Hematopoietic multipotent progenitor cell treated with erythropoietin and hydrocortisone succinate and interleukin-3 and kit ligand, for 8 days (in vitro differentiated cells): ENCODE measurements around the gene CCDC15.

Experiments used
- DNase-seq: peaks from one replicate; pipeline ENCODE4 v3.0.0-alpha.2; 2015

Gene CCDC15

GRCh38 chr11:124953753-124954589 is at the start of gene CCDC15:
TSS of gene CCDC15 (plus strand) at chr11:124954202. CDS start at chr11:124954733, 531 bp downstream.
- DNase-seq = peak; percentile 97

DNA sequence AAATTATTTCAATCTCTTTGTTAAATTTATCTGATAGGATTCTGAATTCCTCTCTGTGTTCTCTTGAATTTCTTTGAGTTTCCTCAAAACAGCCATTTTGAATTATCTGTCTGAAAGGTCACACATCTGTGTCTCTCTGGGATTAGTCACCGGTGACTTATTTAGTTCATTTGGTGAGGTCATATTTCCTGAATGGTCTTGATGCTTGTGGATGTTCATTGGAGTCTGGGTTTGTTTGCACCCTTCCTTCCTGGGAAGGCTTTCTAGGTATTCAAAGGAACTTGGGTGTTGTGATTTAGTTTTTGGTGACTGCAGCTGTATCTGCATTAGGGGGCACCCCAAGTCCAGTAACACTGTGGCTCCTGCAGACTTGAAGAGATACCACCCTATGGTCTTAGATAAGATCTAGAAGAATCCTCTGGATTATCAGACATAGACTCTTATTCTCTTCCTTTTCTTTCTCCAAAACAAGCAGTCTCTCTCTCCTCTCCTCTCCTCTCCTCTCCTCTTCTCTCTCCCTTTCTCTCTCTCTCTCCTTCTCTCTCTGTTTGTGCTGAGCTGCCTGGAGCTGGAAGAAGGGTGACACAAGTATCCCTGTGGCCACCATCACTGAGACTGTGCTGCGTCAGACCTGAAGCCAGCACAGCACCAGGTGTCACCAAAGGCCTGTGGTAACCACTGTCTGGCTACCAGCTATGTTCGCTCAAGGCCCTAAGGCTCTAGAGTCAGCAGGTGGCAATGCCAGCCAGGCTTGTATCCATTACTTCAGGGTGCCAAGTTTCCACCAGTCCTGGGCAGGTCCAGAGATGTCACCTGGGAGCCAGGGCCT is 38.2 kb upstream of the CCDC15 start:
- no peak for DNase-seq

GRCh38 chr11:124916370-124916710 is 37.7 kb upstream of the CCDC15 start:
- DNase-seq = no peak

- no peak for DNase-seq
These were observed 36.8 kb upstream of the CCDC15 start for GRCh38 chr11:124917115-124917637.

GRCh38 chr11:124918950-124919349 is 35.1 kb upstream of the CCDC15 start, which contains the start of gene HEPN1:
TSS of gene HEPN1 (plus strand) at chr11:124919250.
- no peak for DNase-seq

DNA sequence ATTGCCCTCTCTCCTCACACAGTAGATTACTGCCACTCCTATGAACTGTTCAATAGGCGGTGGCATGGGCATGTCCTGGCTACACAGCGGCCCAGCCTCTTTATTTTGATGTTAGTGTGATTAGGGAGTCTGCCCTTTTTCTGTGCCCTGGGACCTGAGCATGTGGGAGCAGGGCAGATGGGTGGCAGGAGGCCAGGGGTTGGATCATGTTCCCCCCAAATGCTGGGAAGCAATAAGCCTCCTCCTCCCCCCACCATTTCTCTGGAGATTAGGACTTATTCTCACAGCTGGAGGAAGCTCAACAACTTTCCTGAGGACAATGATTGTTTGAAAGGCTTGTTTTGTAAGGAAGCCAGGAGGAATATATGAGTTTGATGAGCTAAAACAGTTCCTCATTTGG is 34.1 kb upstream of the CCDC15 start:
- DNase-seq = no peak

GRCh38 chr11:124920356-124920755 is 33.6 kb upstream of the CCDC15 start:
- DNase-seq = no peak

GRCh38 chr11:124920870-124921609 is 33.0 kb upstream of the CCDC15 start:
- DNase-seq = peak; percentile 72

DNA sequence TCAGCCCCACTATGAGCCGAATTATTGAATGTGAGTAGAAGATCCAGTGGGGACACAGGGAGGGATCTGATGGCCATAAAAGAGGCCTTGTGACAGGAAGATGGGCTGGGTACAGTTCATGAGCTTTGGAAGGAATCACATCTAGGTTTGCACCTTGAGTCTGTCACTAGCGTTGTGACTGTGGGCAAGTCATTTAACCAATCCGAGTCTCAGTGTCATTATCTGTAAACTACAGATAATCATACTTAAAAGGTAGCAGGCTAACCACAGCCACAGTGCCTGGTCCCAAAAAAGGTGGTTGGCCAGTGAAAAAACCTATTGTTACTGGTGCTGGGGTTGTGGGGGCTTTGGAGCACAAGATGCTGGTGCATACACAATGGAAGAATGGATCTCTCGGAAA is 31.2 kb upstream of the CCDC15 start:
- no peak for DNase-seq

- no peak for DNase-seq
These were observed 30.7 kb upstream of the CCDC15 start for GRCh38 chr11:124923296-124923695.

DNA sequence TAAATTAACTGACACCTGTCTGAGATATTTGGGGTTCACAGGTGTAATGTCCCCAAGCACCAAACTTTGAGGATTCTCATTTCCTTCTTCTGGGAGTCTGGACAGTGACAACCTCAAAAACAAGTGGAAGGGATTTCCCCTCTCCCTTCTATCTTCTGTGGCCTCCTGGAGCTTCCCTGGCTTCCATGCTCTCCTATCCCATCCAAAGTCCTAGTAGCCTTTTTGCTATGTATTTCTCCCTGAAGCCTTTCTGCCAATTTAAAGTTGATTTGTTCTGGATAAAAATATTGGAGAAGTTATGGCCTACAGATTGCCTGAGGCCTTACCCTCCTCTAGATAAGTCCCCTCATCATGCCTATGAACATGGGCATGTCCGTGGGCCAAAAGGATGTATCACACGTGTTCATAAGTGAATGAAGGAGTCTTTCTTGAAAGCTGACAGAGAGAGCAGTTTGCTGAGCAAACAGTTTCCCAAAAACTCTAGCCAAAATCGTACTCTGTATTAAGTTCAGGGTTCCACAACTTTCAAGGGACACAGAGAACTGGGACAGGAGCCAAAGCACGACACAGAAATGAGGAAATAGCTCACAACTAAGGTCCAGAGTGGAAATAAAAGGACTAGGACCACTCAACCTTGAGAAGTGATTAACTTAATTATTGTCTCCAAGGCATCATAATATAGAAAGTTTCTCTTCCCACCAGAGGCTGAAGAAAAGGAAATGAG is 24.9 kb upstream of the CCDC15 start:
- no peak for DNase-seq

DNA sequence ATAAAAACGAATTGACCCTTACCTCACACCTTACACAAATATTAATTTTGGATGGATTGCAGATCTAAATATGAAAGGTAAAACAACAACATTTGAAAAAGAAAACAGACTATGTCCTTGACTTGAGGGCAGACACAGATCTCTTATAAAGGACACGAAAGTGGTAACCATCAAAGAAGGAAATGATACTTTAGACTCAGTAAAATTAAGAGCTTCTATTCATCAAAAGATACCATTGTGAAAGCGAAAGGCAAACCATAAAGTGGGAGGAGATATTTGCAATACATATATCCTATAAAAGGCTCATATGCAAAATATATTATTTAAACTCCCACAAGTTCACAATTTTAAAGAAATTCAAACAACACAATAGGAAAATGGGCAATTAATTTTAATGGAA is 23.2 kb upstream of the CCDC15 start:
- DNase-seq = no peak

DNA sequence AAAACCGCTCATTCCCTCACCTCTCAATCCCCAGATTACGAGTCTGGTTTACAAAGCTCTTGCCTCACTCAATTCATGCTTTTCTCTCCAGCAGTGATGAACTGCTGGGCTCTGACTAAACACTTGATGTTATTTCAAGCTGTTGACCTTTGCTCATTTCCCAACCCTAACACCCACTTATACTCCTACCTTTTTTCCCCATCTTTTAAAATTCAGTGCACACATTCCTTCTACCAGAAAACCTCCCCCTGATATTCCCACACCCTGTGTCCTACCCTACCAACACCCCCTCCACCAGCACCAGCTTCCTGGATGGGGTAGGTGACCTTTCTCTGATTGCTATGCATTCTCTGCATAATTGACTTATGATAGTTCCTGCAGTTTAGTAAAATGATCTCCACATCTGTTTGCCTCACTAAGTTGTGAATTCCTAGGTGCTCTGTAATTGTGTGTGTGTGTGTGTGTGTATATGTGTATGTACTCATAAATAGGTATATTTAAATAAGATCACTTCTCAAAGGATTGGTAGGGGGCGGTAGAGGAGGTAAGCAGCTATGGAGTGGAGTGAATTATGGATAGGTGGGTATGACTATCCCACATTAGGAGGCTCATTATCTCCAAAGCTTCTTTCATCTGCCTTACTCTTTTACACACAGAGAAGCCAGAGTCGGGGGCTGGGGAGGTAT is 19.0 kb upstream of the CCDC15 start:
- DNase-seq = no peak

- no peak for DNase-seq
These were observed 18.2 kb upstream of the CCDC15 start, which contains the start of gene HEPACAM for GRCh38 chr11:124935548-124936514. TSS of gene HEPACAM (minus strand) at chr11:124936047. CDS start at chr11:124936006, 41 bp downstream.

GRCh38 chr11:124937336-124937935 is 16.6 kb upstream of the CCDC15 start:
- DNase-seq = no peak

DNA sequence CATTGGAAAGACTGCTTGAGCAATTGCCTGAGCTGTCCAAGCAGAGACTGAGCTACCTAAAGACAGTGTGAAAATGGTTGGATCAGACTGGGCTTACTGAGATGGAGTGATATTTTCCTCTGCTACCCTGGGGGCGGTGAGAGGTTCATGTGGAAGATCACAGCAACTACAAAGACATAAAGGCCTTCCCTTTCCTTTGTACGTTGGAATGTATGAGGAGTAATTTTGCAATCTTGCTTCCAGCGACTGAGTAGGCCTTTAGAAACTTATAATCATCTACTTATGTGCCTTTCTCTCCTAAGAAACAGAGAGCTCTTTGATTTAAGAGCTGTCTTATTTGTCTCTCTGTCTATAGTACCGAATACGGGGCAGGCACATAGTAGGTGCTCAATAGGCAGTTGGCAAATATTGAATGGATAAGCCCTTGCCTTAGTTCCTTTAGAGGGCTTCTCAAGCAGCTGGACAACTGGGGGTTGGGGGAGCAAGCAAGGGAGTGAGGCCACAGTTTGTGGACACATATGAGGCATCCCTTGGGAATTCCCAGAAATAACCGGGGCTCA is 15.7 kb upstream of the CCDC15 start:
- DNase-seq = no peak

DNA sequence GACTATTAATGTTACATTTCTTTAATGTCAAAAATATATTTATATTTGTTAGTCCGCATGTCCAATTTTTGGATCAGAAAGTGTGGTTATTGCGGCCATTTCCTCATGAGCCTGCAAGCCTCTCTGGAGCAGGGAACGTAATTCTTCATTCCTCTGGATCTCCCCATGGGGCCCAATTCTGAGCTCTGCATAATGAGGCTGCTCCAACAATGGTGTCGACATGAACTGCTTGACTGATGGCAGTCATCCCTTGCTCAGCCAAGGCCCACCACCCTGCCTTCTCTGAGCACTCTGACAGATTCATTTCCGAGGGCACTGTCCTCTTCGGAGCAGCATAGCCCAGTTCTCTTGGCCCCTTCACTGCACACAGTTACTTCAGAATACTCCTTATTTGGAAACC is 15.0 kb upstream of the CCDC15 start:
- no peak for DNase-seq

- no peak for DNase-seq
These were observed 12.3 kb upstream of the CCDC15 start for GRCh38 chr11:124941703-124942102.

DNA sequence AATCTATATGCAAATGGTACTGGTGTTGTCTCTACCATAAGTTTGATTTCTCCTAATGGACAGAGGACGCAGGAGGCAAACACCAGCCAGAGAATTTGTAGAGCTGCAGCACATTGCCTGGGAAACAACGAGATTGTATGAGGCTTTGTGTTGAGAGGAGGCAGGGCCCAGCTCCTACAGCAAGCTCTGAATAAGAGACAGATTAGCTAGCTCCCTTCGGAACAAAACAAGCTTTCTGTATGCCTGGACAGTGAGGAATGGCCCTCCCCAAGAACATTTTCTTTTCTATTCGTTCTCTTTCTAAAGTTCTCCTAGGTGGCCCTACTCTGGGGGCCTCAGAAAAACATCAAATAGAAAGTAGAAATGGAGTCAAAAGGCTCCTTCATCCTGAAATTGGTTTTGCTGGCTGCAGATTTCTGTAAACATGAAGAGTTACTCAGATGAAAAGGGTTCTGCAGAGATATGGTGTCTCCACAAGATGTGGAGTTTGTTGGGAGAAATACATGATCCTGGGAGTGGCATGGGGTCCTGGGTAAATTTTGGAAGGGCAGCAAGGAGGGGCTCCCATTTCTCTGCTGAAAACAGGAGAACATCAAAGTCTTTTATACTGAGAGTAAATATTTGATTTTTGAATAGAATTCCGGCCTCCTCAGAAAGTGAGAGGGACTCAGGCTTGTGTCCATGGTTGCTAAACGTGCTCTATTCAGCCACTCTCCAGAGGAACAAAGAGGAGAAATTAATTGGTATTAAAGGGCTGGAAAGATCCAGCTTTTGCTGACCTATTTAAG is 11.3 kb upstream of the CCDC15 start:
- no peak for DNase-seq
